Peyer's patch (tissue), 4 donors: Measurements from ENCODE around the gene TRERF1.

ENCODE experiments used
- POLR2A ChIP-seq, 2 donors: fragments of 450-650 bp; IDR thresholded peaks; one replicate each; pipeline ENCODE4 v1.5.1; 2017; ENCODE audit warnings: antibody characterized with exemption in 2 of 2, mild to moderate bottlenecking in 2 of 2, moderate library complexity in 2 of 2
- TF ChIP-seq, protein P1 (sequence below), 6 experiments: fragments of 450-650 bp in 4 of 6; fragments of 200-600 bp in 2 of 6; sonication (generic) in 1 of 6; IDR thresholded peaks; one replicate each; pipeline ENCODE4 v1.5.1; 2017 to 2019; ENCODE audit warnings: antibody characterized with exemption in 6 of 6, mild to moderate bottlenecking in 3 of 6, moderate library complexity in 1 of 6

DNA sequence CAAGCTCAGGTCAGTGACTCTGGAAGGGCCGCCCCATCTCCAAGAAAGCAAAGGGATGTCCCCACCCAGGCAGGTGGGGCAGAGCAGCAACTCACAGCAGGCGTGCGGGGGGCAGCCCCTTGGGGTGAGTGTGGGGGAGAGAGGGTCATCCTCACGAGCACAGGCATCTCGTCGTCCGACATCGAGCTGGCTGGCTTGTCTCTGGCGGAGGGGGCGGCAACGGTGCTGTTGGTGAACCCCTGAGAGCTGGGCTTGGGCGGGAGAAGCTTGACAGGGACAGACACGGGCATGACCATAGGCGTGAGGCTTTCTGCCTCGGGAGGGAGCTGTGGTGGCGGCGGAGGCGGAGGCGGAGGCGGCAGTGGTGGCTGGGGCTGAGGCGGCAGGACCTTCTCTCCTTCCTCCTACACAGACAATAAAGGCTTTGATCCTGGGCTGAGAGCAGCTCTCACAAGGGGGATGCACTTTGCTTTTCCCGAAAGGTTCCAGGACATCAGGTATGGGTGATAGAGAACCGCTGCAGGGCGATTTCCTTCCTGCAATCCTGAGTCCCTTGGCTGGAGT lies 188.5 kb downstream of the TRERF1 start:
- TF ChIP-seq, protein P1, sequence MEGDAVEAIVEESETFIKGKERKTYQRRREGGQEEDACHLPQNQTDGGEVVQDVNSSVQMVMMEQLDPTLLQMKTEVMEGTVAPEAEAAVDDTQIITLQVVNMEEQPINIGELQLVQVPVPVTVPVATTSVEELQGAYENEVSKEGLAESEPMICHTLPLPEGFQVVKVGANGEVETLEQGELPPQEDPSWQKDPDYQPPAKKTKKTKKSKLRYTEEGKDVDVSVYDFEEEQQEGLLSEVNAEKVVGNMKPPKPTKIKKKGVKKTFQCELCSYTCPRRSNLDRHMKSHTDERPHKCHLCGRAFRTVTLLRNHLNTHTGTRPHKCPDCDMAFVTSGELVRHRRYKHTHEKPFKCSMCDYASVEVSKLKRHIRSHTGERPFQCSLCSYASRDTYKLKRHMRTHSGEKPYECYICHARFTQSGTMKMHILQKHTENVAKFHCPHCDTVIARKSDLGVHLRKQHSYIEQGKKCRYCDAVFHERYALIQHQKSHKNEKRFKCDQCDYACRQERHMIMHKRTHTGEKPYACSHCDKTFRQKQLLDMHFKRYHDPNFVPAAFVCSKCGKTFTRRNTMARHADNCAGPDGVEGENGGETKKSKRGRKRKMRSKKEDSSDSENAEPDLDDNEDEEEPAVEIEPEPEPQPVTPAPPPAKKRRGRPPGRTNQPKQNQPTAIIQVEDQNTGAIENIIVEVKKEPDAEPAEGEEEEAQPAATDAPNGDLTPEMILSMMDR (IDR thresholded peaks at IDR 0.05), result no peak
- TF ChIP-seq POLR2A (IDR thresholded peaks at IDR 0.05), result no peak
